Activated T-helper 1 cell treated with anti-CD3 and anti-CD28 coated beads, Interleukin-12 subunit alpha, Interleukin-12 subunit beta, Interleukin-2, Interleukin-4 antibody, amounts not matched to agents 30 ng/mL and 10 ng/mL and 1 ng/mL, durations not matched to agents 14 hours and 24 hours and 36 hours (primary cell): Measurements from ENCODE around the gene PDCD1LG2. TPM values are rescaled to one million over a fixed set of nuclear protein-coding genes. Genes with fewer than 3 reads are reported as not detected.
A peak's percentile ranks its signal among the peaks of the same experiment; 100 is the strongest.

Experiments used
- DNase-seq: peaks from one replicate; pipeline ENCODE4 v3.0.0; 2021; ENCODE audit warnings: low spot score
- H3K27ac Mint-ChIP-seq: one replicate; pipeline ENCODE4 v1.8.0; 2021; ENCODE audit warnings: mild to moderate bottlenecking, mixed read lengths
- H3K27me3 Mint-ChIP-seq: one replicate; pipeline ENCODE4 v1.8.0; 2022; ENCODE audit warnings: mild to moderate bottlenecking, moderate library complexity, mixed read lengths; ENCODE audit not compliant: insufficient read depth
- H3K36me3 Mint-ChIP-seq: one replicate; pipeline ENCODE4 v1.8.0; 2021; ENCODE audit warnings: low read depth, mixed read lengths
- H3K4me1 Mint-ChIP-seq: one replicate; pipeline ENCODE4 v1.8.0; 2021; ENCODE audit warnings: low read depth, mixed read lengths
- H3K4me3 Mint-ChIP-seq: one replicate; pipeline ENCODE4 v1.8.0; 2021; ENCODE audit warnings: mild to moderate bottlenecking, moderate library complexity, mixed read lengths
- H3K9me3 Mint-ChIP-seq: one replicate; pipeline ENCODE4 v1.8.0; 2021; ENCODE audit warnings: mixed read lengths
- intact Hi-C: fragments of 100-400 bp; cut with micrococcal nuclease; formaldehyde crosslinking; loops from one replicate; pipeline ENCODE4 v1.15.1; 2024
- total RNA-seq: library from RNA; stranded (reverse); gene quantifications from 2 replicates; pipeline ENCODE4 v1.2.3, GENCODE V29; 2022

Gene PDCD1LG2
- total RNA-seq, 1 donor from 2014 or later = 1.1 TPM

DNA sequence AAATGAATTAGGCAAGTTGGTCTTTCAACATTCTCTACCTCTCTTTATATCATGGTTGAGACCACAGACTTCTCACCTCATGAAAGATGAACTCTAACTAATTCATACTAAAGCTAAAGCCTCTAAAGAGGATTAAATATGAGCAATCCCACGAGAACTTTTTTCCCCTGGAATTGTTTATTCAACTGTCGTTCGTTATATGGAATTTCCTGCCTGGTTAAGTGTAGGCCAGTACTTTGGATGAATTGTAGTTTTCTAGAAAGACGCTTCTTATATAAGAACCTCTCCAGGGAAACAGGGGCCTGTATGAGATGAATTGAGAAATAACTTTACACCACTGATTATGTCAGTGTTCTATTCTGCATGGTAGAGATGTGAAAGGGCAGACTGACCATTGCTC, 42.9 kb downstream of the PDCD1LG2 start:
- Mint-ChIP-seq H3K27ac (no peak overlapping the region), H3K36me3 (peaks cover 49% of the 10 kb centered on the region), H3K4me3 (no peak overlapping the region), H3K9me3 (no peaks in the 10 kb centered on the region), H3K27me3 (no peaks in the 10 kb centered on the region), H3K4me1 (peaks cover 23% of the 10 kb centered on the region)
- DNase-seq = no peak
- intact Hi-C loops = no loop called here

GRCh38 chr9:5554254-5554653, 43.9 kb downstream of the PDCD1LG2 start:
- no peak overlapping the region for H3K4me3 Mint-ChIP-seq
- no peaks in the 10 kb centered on the region for H3K27me3 Mint-ChIP-seq
- no peak for DNase-seq
- H3K4me1 Mint-ChIP-seq = peaks cover 32% of the 10 kb centered on the region
- peaks cover 50% of the 10 kb centered on the region for H3K36me3 Mint-ChIP-seq
- intact Hi-C loops = no loop called here
- no peaks in the 10 kb centered on the region for H3K9me3 Mint-ChIP-seq
- no peak overlapping the region for H3K27ac Mint-ChIP-seq

- intact Hi-C loops = no loop called here
These were observed 45.9 kb downstream of the PDCD1LG2 start for GRCh38 chr9:5556101-5556705.

DNA sequence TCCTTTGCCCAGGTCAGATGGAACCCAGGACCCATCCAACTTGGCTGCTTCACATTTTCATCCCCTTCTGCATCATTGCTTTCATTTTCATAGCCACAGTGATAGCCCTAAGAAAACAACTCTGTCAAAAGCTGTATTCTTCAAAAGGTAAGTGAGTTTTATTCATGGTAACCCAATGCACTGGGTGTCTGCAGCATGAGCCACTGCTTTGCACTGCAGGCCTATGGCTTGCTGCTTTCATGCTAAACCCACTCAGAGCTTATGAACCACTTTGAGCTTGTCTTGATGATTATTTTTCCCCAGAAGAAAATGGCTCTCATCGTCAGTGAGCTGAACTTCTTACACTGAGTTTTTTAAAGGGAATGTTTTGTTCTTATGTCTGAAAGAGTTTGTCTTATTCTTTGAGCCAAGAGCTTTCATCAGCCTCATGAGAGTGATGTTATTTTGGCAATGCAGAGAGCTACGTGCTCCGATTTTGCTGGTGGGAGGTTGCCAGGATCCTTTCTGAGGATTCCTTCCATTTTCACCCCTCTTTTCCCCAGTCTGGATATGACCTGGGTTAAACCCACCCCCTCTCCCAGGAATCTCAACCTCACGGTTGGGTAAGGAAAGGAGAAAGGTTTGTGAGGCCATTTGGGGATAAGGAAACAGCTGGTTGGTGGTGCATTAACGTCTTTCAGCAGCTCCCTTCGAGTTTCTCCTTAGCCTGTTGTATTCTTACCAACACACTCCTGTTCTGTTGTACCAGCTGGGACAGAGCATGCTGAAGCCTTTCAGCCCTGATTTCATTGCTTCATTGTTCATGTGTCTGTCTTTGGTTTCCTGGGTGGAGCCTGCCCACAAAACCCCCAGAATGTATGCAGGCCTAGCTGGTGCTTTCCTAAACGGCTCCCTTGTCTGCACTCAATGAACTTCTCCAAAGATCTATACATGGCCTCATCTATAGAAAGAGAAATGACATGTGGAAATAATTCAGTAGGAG, 47.6 kb downstream of the PDCD1LG2 start:
- peaks cover 7% of the 10 kb centered on the region for H3K9me3 Mint-ChIP-seq
- H3K4me1 Mint-ChIP-seq = peaks cover 55% of the 10 kb centered on the region
- intact Hi-C loops = loop anchor here (1.0 kb wide), 3 partner anchors 20 to 103 kb away; partner anchors contain the start of gene PDCD1LG2
- no peaks in the 10 kb centered on the region for H3K27me3 Mint-ChIP-seq
- H3K36me3 Mint-ChIP-seq = peaks cover 50% of the 10 kb centered on the region
- H3K27ac Mint-ChIP-seq = peak overlapping the region; percentile 84
- DNase-seq = peak; percentile 71
- peak overlapping the region; percentile 65 for H3K4me3 Mint-ChIP-seq

More at GRCh38 chr9:5556101-5556705, 45.9 kb downstream of the PDCD1LG2 start:
- Mint-ChIP-seq H3K27ac (no peak overlapping the region), H3K4me3 (no peak overlapping the region), H3K36me3 (peaks cover 53% of the 10 kb centered on the region), H3K9me3 (no peaks in the 10 kb centered on the region), H3K27me3 (no peaks in the 10 kb centered on the region), H3K4me1 (peaks cover 43% of the 10 kb centered on the region)
- DNase-seq = no peak

- no peak overlapping the region for H3K4me3 Mint-ChIP-seq
- DNase-seq = no peak
- intact Hi-C loops = no loop called here
- H3K27me3 Mint-ChIP-seq = no peaks in the 10 kb centered on the region
- peaks cover 64% of the 10 kb centered on the region for H3K4me1 Mint-ChIP-seq
- H3K27ac Mint-ChIP-seq = peak overlapping the region; percentile 21
- peaks cover 48% of the 10 kb centered on the region for H3K36me3 Mint-ChIP-seq
- H3K9me3 Mint-ChIP-seq = peaks cover 7% of the 10 kb centered on the region
These were observed 49.3 kb downstream of the PDCD1LG2 start for GRCh38 chr9:5559659-5560058.

DNA sequence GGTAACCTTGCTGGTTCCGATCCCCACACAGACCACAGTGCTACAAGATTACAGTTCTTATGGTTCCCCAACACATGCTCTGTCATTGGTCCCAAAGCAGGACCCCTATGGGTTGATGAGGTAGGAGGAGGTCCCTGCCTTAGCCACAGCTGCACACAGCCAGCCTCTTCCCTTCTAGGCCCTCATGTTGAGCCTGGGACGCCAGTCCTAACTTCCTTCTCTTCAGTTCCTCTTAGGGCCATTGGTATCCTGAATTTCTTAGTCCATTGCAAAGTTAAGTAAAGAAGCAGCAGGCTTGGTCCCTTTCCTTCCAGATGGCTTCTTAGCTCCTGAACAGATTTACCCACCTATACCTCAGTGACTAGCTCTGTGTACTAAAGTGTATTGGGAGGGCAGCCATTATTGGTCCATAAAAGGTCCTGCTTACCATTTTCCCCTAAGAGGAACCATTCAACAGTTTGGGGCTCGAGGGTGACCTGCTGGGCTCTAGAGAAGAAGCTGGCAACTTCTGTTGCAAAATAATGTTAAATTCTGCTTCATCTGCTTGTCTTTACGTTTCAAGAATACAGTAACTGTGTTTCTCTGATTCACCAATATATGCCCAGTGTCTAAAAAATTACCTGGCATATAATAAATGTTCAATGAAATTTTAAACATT, 50.2 kb downstream of the PDCD1LG2 start:
- peaks cover 50% of the 10 kb centered on the region for H3K36me3 Mint-ChIP-seq
- peaks cover 64% of the 10 kb centered on the region for H3K4me1 Mint-ChIP-seq
- peak overlapping the region; percentile 10 for H3K27ac Mint-ChIP-seq
- peaks cover 7% of the 10 kb centered on the region for H3K9me3 Mint-ChIP-seq
- intact Hi-C loops = no loop called here
- DNase-seq = no peak
- no peaks in the 10 kb centered on the region for H3K27me3 Mint-ChIP-seq
- no peak overlapping the region for H3K4me3 Mint-ChIP-seq

- intact Hi-C loops = no loop called here
- no peak overlapping the region for H3K27ac Mint-ChIP-seq
- H3K4me1 Mint-ChIP-seq = peaks cover 53% of the 10 kb centered on the region
- no peaks in the 10 kb centered on the region for H3K27me3 Mint-ChIP-seq
- DNase-seq = no peak
- peaks cover 46% of the 10 kb centered on the region for H3K36me3 Mint-ChIP-seq
- H3K9me3 Mint-ChIP-seq = peaks cover 7% of the 10 kb centered on the region
- H3K4me3 Mint-ChIP-seq = no peak overlapping the region
These were observed 51.6 kb downstream of the PDCD1LG2 start for GRCh38 chr9:5561828-5562488.

- Mint-ChIP-seq H3K9me3 (peaks cover 7% of the 10 kb centered on the region), H3K36me3 (peaks cover 44% of the 10 kb centered on the region), H3K4me3 (no peak overlapping the region), H3K27ac (no peak overlapping the region), H3K27me3 (no peaks in the 10 kb centered on the region), H3K4me1 (peaks cover 44% of the 10 kb centered on the region)
- no peak for DNase-seq
- intact Hi-C loops = no loop called here
These were observed 52.6 kb downstream of the PDCD1LG2 start for GRCh38 chr9:5562806-5563416.

DNA sequence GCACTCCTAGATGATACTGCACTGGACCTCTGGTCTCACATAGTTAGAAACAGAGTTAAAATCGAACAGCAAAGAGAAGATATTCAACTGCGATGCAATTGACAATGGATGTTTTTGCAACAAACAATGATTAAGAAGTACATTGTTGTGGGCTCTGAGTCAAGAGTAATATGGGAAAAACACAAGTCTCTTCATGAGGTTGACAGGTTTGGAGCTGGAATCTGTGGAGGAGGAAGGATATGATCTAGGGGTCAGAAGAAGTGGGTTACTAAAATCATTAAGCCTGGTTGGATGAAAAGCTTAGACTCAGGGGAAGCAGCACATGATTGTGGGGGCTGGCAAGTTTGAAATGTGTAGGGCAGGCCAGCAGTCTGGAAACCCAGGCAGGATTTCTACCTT, 53.1 kb downstream of the PDCD1LG2 start:
- Mint-ChIP-seq H3K36me3 (peaks cover 44% of the 10 kb centered on the region), H3K4me1 (peaks cover 41% of the 10 kb centered on the region), H3K4me3 (no peak overlapping the region), H3K9me3 (peaks cover 7% of the 10 kb centered on the region), H3K27ac (no peak overlapping the region), H3K27me3 (no peaks in the 10 kb centered on the region)
- intact Hi-C loops = no loop called here
- DNase-seq = no peak

DNA sequence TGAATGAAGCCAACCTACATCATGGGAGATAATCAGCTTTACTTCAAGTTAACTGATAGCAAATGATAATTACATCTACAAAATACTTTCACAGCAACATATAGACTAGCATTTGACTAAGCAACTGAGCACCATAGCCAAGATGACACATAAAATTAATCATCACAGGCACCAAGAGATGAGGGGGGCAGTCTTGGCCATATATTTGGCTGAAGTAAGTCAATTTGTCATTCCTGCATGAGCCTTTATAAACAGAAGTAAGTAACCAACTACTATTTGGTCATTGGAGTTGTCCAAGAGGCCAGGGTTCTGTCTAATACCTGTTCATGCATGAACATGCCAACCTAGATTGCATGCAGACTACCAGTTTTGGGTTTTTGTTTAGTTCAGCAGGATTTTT, 53.6 kb downstream of the PDCD1LG2 start:
- H3K27me3 Mint-ChIP-seq = no peaks in the 10 kb centered on the region
- H3K36me3 Mint-ChIP-seq = peaks cover 44% of the 10 kb centered on the region
- H3K27ac Mint-ChIP-seq = no peak overlapping the region
- H3K4me3 Mint-ChIP-seq = no peak overlapping the region
- intact Hi-C loops = no loop called here
- peaks cover 41% of the 10 kb centered on the region for H3K4me1 Mint-ChIP-seq
- peaks cover 7% of the 10 kb centered on the region for H3K9me3 Mint-ChIP-seq
- DNase-seq = no peak

DNA sequence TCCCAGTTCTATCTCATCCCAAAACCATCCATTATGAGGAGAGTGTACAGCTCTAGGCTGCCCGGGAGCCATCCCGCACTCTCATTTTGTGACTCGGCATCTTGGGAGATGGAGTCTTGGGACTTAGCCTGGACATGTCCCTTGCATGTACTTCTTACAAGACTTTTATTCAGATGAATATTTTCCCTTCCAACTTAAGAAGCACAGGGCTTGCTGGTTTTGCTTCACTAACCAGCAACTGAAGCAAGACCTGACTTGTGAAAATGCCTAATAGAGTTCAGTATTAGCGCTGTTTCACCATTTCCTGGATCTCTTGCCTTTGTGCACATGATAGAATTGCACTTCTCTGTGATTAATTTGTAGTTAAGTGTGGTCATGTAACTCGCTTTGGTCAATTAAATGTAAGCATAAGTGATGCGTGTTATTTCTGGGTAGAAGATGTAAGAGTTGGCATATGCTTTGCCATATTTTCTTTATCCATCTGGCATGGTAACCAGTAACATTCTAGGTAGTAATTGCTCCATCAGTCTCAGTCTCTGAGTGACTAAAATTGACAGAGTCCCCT, 55.8 kb downstream of the PDCD1LG2 start:
- no peak for DNase-seq
- Mint-ChIP-seq H3K27ac (no peak overlapping the region), H3K36me3 (peaks cover 39% of the 10 kb centered on the region), H3K4me3 (no peak overlapping the region), H3K4me1 (peaks cover 39% of the 10 kb centered on the region), H3K9me3 (peaks cover 7% of the 10 kb centered on the region), H3K27me3 (no peaks in the 10 kb centered on the region)
- intact Hi-C loops = no loop called here

- Mint-ChIP-seq H3K36me3 (peaks cover 39% of the 10 kb centered on the region), H3K9me3 (no peaks in the 10 kb centered on the region), H3K27me3 (no peaks in the 10 kb centered on the region), H3K4me1 (peaks cover 19% of the 10 kb centered on the region), H3K27ac (no peak overlapping the region), H3K4me3 (no peak overlapping the region)
- intact Hi-C loops = no loop called here
- no peak for DNase-seq
These were observed 58.5 kb downstream of the PDCD1LG2 start for GRCh38 chr9:5568868-5569267.
